ENCODE results near the gene RANBP17.
A peak's percentile ranks its signal among the peaks of the same experiment; 100 is the strongest.
"Not testable (repeated sequence)": the region's sequence is repeated elsewhere in the genome, so short reads cannot be mapped to it uniquely, and the experiment has no call there.

RANBP17 gene

GRCh38 chr5:170960567-170960966, 98.7 kb downstream of the RANBP17 start:
- H3K4me3 ChIP-seq (replicated peaks in 1 of 2; ENCODE audit: low read depth in 2 of 2, low read length in 2 of 2): no peak overlapping the region
- peak; percentile 6 to 25 for DNase-seq (ENCODE audit: low read depth in 2 of 2)
- no peak for TF ChIP-seq CTCF (IDR thresholded peaks at IDR 0.05; ENCODE audit: low read depth, low read length)

DNA sequence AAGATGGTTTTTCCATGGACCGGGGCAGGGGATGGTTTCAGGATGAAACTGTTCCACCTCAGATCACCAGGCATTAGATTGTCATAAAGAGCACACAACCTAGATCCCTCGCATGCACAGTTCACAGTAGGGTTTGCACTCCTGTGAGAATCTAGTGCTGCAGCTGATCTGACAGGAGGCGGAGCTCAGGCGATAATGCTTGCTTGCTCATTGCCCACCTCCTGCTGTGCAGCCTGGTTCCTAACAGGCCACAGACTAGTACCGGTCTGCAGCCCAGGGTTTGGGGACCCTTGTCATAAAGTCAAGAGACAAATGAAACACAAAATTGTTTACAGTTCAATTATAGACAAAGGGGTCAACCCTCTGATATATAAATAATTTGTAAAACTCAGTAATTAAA, 101.7 kb downstream of the RANBP17 start:
- DNase-seq (ENCODE audit: low read depth in 2 of 2): no peak
- TF ChIP-seq CTCF (IDR thresholded peaks at IDR 0.05; ENCODE audit: low read depth, low read length): no peak
- H3K4me3 ChIP-seq (replicated peaks in 1 of 2; ENCODE audit: low read depth in 2 of 2, low read length in 2 of 2): no peak overlapping the region

DNA sequence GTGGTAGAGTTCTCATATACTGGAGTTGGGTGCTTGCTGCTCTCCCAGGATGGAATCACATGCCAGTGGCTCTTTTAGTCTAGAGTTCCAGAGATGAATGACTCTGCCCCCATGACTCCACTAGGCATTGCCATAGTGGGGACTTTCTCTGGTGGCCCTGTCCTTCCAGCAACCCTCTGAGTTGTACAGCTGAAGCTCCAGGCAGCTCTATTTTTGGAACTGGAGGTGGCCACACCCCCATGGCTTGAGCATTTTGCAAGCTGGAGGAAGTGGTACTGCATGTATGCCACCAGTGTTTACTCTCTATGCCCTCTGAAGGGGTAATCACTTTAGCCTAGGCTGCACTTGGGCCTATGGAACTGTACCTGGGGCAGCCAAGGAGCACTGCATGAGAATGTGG, 112.6 kb downstream of the RANBP17 start:
- TF ChIP-seq CTCF (IDR thresholded peaks at IDR 0.05; ENCODE audit: low read depth, low read length): no peak
- H3K4me3 ChIP-seq (replicated peaks in 1 of 2; ENCODE audit: low read depth in 2 of 2, low read length in 2 of 2): no peak overlapping the region
- DNase-seq (ENCODE audit: low read depth in 2 of 2): no peak

DNA sequence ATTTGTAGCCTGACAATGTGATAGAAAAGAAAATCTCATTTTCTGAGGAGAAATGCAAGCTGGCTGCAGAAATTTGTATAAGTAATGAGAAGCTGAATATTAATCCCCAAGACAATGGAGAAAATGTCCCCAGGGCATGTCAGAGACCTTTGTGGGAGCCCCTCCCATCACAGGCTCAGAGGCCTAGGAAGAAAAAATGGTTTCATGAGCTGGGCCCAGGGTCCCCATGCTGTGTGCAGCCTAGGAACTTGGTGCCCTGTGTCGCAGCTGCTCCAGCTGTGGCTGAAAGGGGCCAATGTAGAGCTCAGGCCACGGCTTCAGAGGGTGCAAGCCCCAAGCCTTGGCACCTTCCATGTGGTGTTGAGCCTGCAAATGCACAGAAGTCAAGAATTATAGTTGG, 118.4 kb downstream of the RANBP17 start:
- DNase-seq (ENCODE audit: low read depth in 2 of 2); H3K4me3 ChIP-seq (replicated peaks in 1 of 2; ENCODE audit: low read depth in 2 of 2, low read length in 2 of 2): not testable (repeated sequence)

- TF ChIP-seq CTCF (IDR thresholded peaks at IDR 0.05; ENCODE audit: low read depth, low read length): no peak
- peak; percentile 13 to 40 for DNase-seq (ENCODE audit: low read depth in 2 of 2)
- H3K4me3 ChIP-seq (replicated peaks in 1 of 2; ENCODE audit: low read depth in 2 of 2, low read length in 2 of 2): no peak overlapping the region
Measured at GRCh38 chr5:170985486-170985885, 123.7 kb downstream of the RANBP17 start.

GRCh38 chr5:170986598-170986997, 124.8 kb downstream of the RANBP17 start:
- DNase-seq (ENCODE audit: low read depth in 2 of 2): peak; percentile 54 to 63
- peak; percentile 24 for TF ChIP-seq CTCF (IDR thresholded peaks at IDR 0.05; ENCODE audit: low read depth, low read length)
- H3K4me3 ChIP-seq (replicated peaks in 1 of 2; ENCODE audit: low read depth in 2 of 2, low read length in 2 of 2): no peak overlapping the region

- no peak overlapping the region for H3K4me3 ChIP-seq (replicated peaks in 1 of 2; ENCODE audit: low read depth in 2 of 2, low read length in 2 of 2)
- TF ChIP-seq CTCF (IDR thresholded peaks at IDR 0.05; ENCODE audit: low read depth, low read length): no peak
- DNase-seq (ENCODE audit: low read depth in 2 of 2): no peak
Measured at GRCh38 chr5:170993476-170993875, 131.7 kb downstream of the RANBP17 start.

All from cardiac fibroblast (primary cell).